HG03045 (cell line): Measurements from ENCODE around the gene SYT7.
"Not testable (repeated sequence)": the region's sequence is repeated elsewhere in the genome, so short reads cannot be mapped to it uniquely, and the experiment has no call there.

Experiments
- ATAC-seq: cut with Tn5 transposase; IDR thresholded peaks from one replicate; pipeline ENCODE4 v1.9.1; 2021; ENCODE audit warnings: mild to moderate bottlenecking, moderate library complexity; ENCODE audit not compliant: unreplicated experiment

SYT7 gene

DNA sequence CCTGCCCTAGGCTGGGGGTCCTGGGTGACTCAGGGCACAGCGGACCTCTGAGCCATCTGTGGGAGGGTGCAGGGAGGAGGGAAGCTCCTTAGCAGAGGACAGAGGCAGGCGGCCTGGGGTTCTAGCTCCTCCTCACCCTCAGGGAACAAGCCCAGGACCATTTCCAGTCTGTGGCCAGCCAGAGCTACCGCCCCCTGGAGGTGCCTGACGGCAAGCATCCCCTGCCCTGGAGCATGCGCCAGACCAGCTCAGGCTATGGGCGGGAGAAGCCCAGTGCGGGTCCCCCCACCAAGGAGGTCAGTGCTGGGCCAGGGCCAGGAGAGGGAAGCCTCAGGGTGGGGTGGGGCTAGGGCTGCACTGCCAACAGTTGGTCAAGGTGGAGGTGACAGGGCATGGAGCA, 98.4 kb downstream of the SYT7 start:
- ATAC-seq, result no peak

DNA sequence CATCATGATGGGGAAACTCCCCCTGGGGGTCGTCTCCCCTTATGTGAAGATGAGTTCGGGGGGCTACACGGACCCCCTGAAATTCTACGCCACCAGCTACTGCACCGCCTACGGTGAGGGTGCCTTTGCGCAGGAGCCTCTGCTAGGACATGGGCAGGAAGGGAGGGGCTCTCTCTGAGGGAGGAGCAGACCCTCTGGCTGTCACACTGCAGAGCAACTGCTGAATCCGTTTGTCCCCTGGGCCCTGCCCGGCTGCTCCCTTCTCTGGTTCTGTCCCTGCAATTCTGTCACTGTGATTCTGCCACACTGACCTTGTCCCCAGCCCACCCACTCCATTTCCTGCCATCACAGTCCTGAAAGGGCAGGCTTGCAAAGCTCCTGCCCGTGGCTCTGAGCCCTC, 99.1 kb downstream of the SYT7 start:
- ATAC-seq, result no peak

DNA sequence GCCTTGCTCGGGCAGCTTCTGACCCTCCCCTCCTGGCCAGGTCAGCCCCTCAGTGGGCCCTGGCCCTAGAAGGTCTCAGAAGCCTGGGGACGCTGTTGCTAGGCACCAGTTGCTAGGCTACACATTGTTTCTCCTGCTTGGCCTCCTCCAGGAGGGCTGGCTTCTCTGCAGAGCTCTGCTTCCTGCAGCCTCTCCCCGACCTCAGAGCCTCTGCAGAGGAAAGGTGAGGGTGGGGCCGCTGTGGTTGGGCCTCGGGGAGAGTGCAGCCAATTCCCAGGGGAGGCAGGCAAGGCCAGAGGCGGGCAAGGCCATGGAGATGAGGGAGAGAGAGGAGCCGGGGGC, 99.9 kb downstream of the SYT7 start:
- ATAC-seq, result no peak

DNA sequence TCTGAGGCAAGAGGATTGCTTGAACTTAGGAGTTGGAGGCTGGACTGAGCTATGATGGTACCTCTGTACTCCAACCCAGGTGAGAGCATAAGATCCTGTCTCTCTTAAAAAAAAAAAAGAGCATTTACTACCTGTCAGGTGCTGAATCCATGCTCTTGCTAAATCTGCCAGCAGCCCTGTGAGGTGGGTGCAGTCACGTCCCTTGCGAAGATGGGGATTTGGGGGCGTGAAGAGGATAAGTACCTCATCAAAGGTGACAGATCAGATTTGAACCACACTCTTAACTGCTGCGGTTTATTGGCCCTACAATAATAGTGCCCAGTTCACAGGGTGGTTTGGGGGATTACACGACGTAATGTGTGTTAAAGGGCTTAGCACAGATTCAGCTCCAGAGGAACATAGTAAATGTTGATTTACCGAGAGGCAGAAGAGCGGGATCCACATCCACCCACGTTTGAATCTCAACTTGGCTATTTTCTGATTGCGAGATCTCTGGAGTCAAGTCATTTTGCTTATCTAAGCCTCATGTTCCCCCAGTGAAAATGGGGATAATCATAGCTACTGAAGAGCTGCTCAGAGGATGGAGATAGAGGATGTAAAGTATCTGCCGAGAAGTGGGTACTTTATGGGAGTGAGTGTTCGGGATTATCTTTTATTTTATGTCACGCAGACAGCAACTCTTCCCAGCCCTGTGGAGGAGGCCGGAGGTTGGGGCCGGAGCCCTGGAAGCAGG, 100.4 kb downstream of the SYT7 start:
- ATAC-seq, result no peak

DNA sequence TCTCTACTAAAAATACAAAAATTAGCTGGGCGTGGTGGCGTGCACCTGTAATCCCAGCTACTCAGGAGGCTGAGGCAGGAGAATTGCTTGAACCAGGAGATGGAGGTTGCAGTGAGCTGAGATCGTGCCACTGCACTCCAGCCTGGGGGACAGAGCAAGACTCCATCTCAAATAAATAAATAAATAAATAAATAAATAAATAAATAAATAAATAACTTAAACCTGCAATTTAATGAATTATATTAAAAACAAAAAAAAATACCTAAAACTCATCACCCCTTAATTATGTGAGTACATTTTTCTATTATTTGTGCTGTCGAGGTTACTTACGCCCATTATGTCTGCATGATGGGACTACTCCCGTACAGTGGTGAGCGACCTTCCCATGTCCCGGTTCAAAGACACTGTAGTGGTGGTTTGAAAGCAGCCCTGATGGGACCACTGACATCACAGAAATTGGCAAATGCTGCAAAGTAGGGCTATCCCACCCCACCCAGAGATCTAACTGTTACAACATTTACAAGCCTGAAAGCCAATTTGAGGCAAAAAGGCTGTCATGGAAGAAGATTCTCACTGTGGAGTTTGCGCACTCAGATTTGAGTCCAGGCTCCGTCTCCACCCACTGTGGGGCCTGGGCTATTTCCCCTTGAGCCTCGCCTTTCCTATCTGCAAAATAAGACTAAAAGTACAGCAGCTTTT, 101.4 kb downstream of the SYT7 start:
- not testable (repeated sequence) for ATAC-seq

DNA sequence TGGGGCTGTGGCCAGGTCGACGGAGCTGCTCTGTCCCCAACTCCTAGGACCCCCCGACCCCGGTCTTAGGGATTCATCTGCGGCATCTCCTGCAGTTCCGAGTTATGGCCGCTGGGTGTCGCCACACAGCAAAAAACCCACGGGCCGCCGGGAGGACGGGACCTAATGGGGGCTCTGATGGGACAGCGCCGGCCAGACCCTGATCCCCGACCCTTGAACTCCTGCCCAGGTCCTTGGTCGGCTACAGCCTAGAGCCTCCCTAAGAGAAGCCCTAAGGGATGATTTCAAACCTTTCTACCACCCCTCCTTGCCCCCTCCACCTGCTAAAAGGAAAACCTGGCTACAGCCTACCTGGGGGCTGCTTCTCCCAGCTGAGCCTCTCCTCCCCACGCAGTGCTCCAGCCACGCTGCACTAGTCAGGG, 103.1 kb downstream of the SYT7 start:
- no peak for ATAC-seq

DNA sequence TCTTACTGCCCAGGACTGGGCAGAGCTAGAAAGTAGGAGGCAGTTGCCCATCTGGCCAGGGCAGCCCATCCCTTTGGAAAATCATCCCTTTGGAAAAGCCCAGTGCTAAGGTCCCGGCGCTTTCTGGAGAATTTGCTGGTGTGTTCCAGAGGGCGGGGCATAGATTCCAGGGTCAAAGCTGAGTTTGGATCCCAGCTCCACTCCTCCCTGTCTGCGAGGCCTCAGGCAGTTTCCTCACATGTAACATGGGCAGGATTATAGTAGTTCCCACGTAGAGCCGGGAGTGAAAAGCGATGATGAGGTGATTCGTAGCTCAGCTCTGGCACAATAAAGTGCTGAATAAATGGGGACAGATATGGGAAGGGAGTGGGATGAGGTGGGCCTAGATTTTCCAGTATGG, 103.8 kb downstream of the SYT7 start:
- no peak for ATAC-seq

DNA sequence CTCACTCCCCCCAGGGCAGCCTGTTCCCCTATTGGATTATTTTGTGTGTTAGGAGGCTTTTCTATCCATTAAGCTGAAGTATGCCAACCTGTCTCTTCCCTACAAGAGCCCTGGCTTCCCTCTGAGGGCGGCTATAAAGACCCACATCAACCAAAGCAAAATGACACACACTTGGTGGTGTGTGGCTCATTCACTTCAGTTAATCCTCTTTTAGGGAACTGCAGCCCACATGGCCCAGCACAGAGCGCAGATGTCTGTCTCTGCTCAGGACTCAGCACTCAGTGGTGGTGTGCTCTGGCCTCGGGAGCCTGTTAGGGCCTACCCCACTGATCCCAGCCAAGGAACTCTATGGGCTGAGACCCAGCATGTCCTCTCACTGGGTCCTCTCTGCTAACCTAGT, 104.5 kb downstream of the SYT7 start:
- no peak for ATAC-seq

DNA sequence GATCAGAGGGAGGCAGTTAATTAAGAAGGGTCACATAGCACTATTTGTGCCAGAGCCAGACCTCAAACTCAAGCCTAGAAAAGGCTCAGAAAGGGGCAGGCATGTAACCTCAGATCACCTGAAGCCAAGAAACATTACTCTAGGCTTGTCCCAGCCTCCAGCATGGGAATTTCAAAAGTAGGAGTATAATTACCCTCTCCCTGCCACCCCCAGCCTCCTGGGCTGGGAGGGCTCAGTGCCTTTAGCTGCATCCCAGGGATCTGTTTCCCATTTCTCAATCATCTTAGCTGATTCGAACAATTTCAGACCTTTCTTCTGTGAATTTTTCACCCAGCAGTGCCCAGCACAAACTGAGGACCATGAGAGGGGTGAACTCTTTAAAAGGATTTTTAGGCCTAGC, 105.4 kb downstream of the SYT7 start:
- ATAC-seq, result no peak

DNA sequence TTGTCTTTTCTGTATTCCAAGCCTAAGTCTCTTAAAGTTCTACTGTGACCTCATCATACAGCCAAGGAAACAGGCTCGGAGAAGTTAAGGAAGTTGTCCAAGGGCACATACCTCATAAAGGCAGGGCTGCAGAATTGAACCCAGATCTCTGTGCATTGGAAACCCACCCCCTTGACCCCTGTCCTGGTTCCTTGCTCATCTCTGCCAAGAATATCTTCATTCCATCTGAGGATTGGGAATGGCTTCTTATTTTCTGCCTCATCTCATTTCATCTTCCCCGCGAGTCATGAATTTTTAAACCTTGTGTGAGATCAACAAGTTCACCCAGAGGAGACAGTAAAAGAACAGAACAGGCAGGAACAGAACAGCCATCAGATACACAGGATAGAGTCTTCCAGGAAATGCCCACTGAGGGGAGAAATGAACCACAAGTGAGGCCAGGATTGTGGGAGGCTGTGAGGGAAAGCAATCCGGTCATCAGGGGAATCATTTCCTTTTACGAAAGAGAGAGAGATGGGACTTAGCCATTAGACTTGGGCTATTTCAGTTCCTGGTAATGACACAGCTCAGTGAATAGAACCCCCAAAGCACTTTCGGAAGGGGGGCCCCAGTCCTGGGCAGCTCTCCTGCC, 106.7 kb downstream of the SYT7 start:
- ATAC-seq, result no peak

DNA sequence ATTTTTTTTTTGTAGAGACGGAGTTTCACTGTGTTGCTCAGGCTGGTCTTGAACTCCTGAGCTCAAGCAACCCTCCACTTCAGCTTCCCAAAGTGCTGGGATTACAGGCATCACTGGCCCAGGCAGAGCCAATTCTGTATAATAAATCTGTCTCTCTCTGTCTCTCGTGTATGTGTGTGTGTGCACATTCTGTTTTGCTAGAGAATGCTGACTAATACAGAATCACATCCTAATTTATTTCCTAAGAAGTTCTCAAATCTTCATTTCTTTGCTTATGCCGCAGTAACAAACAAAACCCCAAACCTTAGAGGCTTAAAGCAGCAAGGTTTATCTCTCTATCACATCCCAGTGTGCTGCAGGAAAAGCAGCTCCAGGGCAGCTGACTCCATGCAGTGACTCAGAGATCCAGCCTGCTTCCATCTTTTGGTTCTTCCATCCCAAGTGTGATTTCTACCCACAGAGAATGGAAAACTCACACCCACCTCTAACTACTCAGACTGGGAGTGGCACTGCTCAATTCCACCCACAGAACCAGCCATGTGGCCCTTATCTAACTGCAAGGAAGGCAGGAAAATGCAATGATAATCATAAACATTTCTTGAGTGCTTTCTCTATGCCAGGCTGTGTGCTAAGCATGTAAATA, 107.4 kb downstream of the SYT7 start:
- ATAC-seq, result no peak

DNA sequence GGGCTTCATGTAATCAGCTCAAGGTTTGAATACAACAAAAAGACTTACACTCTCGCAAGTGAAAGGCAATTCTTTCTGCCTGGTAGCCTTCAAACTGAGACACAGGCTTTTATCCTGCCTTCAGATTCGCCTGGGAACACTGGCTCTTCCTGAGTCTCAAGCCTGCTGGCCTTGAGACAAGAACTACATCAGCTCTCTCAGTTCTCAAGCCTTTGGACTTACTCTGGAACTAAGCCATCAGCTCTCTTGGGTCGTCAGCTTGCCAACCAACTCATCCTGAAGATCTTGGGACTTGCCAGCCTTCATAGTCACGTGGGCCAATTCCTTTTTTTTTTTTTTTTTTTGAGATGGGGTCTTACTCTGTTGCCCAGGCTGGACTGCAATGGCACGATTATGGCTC, 108.0 kb downstream of the SYT7 start:
- no peak for ATAC-seq

DNA sequence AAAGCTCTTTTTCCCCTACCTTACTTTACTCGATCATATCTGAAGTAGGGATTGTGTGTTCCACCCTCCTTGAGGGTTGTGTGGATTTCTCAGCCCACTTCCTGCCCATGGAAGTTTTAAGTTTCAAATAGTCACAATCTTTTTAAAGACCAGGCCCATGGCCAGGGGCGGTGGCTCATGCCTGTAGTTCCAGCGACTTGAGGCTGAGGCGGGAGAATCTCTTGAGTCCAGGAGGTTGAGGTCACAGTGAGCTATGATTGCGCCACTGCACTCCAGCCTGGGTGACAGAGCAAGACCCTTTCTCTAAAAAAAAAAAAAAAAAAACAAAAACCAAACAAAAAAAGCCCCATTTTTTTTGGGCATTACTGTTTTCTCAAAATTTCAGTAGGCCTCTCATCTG, 108.6 kb downstream of the SYT7 start:
- ATAC-seq, result no peak

DNA sequence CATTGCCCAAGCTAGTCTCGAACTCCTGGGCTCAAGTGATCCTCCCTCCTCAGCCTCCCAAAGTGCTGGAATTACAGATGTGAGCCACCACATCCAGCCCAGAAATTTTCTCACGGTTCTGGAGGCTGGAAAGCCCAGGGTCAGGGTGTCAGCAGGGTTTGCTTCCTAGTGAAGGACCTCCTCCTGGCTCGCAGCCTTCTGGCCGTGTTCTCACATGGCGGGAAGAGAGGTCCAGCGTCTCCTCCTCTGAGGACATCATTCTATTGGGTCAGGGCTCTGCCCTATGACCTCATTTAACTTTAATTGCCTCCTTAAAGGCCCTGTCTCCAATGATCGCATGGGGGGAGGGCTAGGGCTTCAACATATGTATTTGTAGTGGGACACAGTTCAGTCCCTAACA, 112.9 kb downstream of the SYT7 start:
- no peak for ATAC-seq

DNA sequence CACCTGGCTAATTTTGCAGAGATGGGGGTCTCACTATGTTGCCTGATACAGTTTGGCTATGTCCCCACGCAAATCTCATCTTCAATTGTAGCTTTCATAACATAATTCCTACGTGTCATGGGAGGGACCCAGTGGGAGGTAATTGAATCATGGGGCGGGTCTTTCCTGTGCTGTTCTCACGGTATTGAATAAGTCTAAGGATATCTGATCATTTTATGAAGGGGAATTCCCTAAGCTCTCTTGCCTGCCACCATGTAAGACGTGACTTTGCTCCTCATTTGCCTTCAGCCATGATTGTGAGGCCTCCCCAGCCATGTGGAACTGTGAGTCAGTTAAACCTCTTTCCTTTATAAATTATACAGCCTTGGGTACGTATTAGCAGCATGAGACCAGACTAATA, 113.3 kb downstream of the SYT7 start:
- not testable (repeated sequence) for ATAC-seq
